Thoracic aorta (tissue), 2 donors: ENCODE results near the gene RNPEPL1. TPM values are rescaled to one million over a fixed set of nuclear protein-coding genes. Genes with fewer than 3 reads are reported as not detected.

Experiments used
- ATAC-seq: fragments of 150-250 bp; one replicate; pipeline ENCODE4 v1.8.0; 2017; ENCODE audit warnings: low read depth; ENCODE audit not compliant: insufficient number of reproducible peaks, low FRiP score
- DNase-seq: peaks from one replicate; pipeline ENCODE4 v3.0.0-alpha.2; 2020; ENCODE audit warnings: low spot score
- H3K27ac ChIP-seq, 2 donors: fragments of 200-600 bp; sonication (generic); 1 replicate in 1 of 2; 2 replicates in 1 of 2; pipeline ENCODE4 v1.5.1; 2016; ENCODE audit warnings: mild to moderate bottlenecking in 2 of 2, moderate library complexity in 2 of 2
- H3K27me3 ChIP-seq: fragments of 200-600 bp; sonication (generic); replicated peaks from 2 replicates; pipeline ENCODE4 v1.6.0; 2016; ENCODE audit warnings: mild to moderate bottlenecking; ENCODE audit not compliant: insufficient read depth
- H3K36me3 ChIP-seq: fragments of 200-600 bp; sonication (generic); one replicate; pipeline ENCODE4 v1.5.1; 2016
- H3K4me1 ChIP-seq, 2 donors: fragments of 200-600 bp; sonication (generic); 1 replicate in 1 of 2; 2 replicates in 1 of 2; pipeline versions ENCODE4 v1.5.1 to v1.6.0; 2016; ENCODE audit warnings: low read depth in 2 of 2, mild to moderate bottlenecking in 1 of 2; ENCODE audit not compliant: control insufficient read depth in 1 of 2
- H3K4me3 ChIP-seq: fragments of 200-600 bp; sonication (generic); 2 replicates; pipeline ENCODE4 v1.5.1; 2016; ENCODE audit warnings: mild to moderate bottlenecking
- H3K9me3 ChIP-seq: fragments of 200-600 bp; sonication (generic); 2 replicates; pipeline ENCODE4 v1.5.1; 2016
- CTCF ChIP-seq: fragments of 200-600 bp; sonication (generic); IDR thresholded peaks from one replicate; pipeline ENCODE4 v1.5.1; 2019; ENCODE audit warnings: antibody characterized with exemption
- total RNA-seq, 2 donors: library from RNA; depleted of rRNA; stranded (reverse); fragments of >200 nt; gene quantifications; one replicate each; pipeline versions ENCODE4 v1.1.0 to v1.2.3, GENCODE V29; 2016

Gene RNPEPL1
- total RNA-seq, 2 donors from 2014 or later: 71.1 to 101 TPM

GRCh38 chr2:240602266-240603050 is 34.2 kb downstream of the RNPEPL1 start:
- no peak for TF ChIP-seq CTCF
- peaks cover 10% of the 10 kb centered on the region for H3K36me3 ChIP-seq
- no peak for DNase-seq

GRCh38 chr2:240603081-240603835 is 35.0 kb downstream of the RNPEPL1 start:
- ATAC-seq (no peak), DNase-seq (no peak)
- peaks cover 3% of the 10 kb centered on the region for H3K36me3 ChIP-seq
- H3K27ac ChIP-seq: no peak overlapping the region
- H3K9me3 ChIP-seq: no peaks in the 10 kb centered on the region
- H3K4me1 ChIP-seq: no peaks in the 10 kb centered on the region
- no peak overlapping the region for H3K4me3 ChIP-seq
- H3K27me3 ChIP-seq: no peaks in the 10 kb centered on the region
- no peak for TF ChIP-seq CTCF

More at GRCh38 chr2:240602266-240603050, 34.2 kb downstream of the RNPEPL1 start:
- Histone ChIP-seq H3K27me3 (no peaks in the 10 kb centered on the region), H3K9me3 (no peaks in the 10 kb centered on the region), H3K4me3 (no peak overlapping the region), H3K4me1 (no peaks in the 10 kb centered on the region), H3K27ac (no peak overlapping the region)
- ATAC-seq: no peak

GRCh38 chr2:240603846-240604245 is 35.6 kb downstream of the RNPEPL1 start:
- no peak overlapping the region for H3K4me3 ChIP-seq
- ATAC-seq (no peak), DNase-seq (no peak)
- H3K36me3 ChIP-seq: no peaks in the 10 kb centered on the region
- no peaks in the 10 kb centered on the region for H3K4me1 ChIP-seq
- H3K9me3 ChIP-seq: no peaks in the 10 kb centered on the region
- H3K27me3 ChIP-seq: no peaks in the 10 kb centered on the region
- no peak for TF ChIP-seq CTCF
- no peak overlapping the region for H3K27ac ChIP-seq

GRCh38 chr2:240604291-240604938 is 36.1 kb downstream of the RNPEPL1 start:
- Histone ChIP-seq H3K27ac (no peak overlapping the region), H3K36me3 (no peaks in the 10 kb centered on the region), H3K4me3 (no peak overlapping the region), H3K4me1 (no peaks in the 10 kb centered on the region), H3K27me3 (no peaks in the 10 kb centered on the region), H3K9me3 (no peaks in the 10 kb centered on the region)
- ATAC-seq (no peak), DNase-seq (peak; percentile 38)
- TF ChIP-seq CTCF: peak; percentile 57
